ENCODE measurements around the gene NDUFS8.

The NDUFS8 gene

GRCh38 chr11:68002938-68003845 is 27.3 kb upstream of the NDUFS8 start:
- DNase-seq (ENCODE audit: low read depth in 2 of 2), result peak; percentile 27 to 31

GRCh38 chr11:68003846-68004550 is 26.5 kb upstream of the NDUFS8 start, which contains the start of gene UNC93B1:
Gene UNC93B1 (minus strand): TSS chr11:68004097. CDS start chr11:68004043, 54 bp downstream.
- peak; percentile 41 to 63 for DNase-seq (ENCODE audit: low read depth in 2 of 2)

GRCh38 chr11:68004551-68005335 is 25.7 kb upstream of the NDUFS8 start:
- DNase-seq (ENCODE audit: low read depth in 2 of 2), result no peak

- no peak for DNase-seq (ENCODE audit: low read depth in 2 of 2)
These were observed 23.8 kb upstream of the NDUFS8 start for GRCh38 chr11:68006606-68007166.

GRCh38 chr11:68007498-68008380 is 22.7 kb upstream of the NDUFS8 start:
- DNase-seq (ENCODE audit: low read depth in 2 of 2), result no peak

- DNase-seq (ENCODE audit: low read depth in 2 of 2), result no peak
These were observed 21.8 kb upstream of the NDUFS8 start for GRCh38 chr11:68008381-68009337.

- no peak for DNase-seq (ENCODE audit: low read depth in 2 of 2)
These were observed 20.9 kb upstream of the NDUFS8 start for GRCh38 chr11:68009391-68010089.

GRCh38 chr11:68010090-68011041 is 20.1 kb upstream of the NDUFS8 start, which contains the start of gene ALDH3B1:
Gene ALDH3B1 (plus strand): TSS chr11:68010327. CDS start chr11:68015298, 4,971 bp downstream.
- no peak for DNase-seq (ENCODE audit: low read depth in 2 of 2)

GRCh38 chr11:68011051-68011943 is 19.2 kb upstream of the NDUFS8 start:
- DNase-seq (ENCODE audit: low read depth in 2 of 2), result no peak

GRCh38 chr11:68012044-68012842 is 18.2 kb upstream of the NDUFS8 start:
- no peak for DNase-seq (ENCODE audit: low read depth in 2 of 2)

GRCh38 chr11:68012843-68013610 is 17.5 kb upstream of the NDUFS8 start:
- no peak for DNase-seq (ENCODE audit: low read depth in 2 of 2)

GRCh38 chr11:68013611-68014156 is 16.8 kb upstream of the NDUFS8 start:
- no peak for DNase-seq (ENCODE audit: low read depth in 2 of 2)

- no peak for DNase-seq (ENCODE audit: low read depth in 2 of 2)
These were observed 16.1 kb upstream of the NDUFS8 start for GRCh38 chr11:68014157-68014946.

- no peak for DNase-seq (ENCODE audit: low read depth in 2 of 2)
These were observed 15.5 kb upstream of the NDUFS8 start for GRCh38 chr11:68014947-68015447.

Data from stimulated activated CD8-positive, alpha-beta memory T cell treated with anti-CD3 and anti-CD28 coated beads, Interleukin-15, amount 100 ng/mL, for 4 hours (primary cell).